ENCODE results near the gene CCDC172. TPM values are rescaled to one million over a fixed set of nuclear protein-coding genes. Genes with fewer than 3 reads are reported as not detected.

The CCDC172 gene, protein sequence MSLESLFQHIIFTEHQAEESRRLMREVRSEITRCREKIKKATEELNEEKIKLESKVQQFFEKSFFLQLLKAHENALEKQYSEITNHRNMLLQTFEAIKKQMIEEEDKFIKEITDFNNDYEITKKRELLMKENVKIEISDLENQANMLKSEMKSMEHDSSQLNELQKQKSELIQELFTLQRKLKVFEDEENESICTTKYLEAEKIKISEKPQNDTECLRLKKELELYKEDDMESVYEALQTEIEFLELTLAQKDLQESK
- total RNA-seq, result not detected

DNA sequence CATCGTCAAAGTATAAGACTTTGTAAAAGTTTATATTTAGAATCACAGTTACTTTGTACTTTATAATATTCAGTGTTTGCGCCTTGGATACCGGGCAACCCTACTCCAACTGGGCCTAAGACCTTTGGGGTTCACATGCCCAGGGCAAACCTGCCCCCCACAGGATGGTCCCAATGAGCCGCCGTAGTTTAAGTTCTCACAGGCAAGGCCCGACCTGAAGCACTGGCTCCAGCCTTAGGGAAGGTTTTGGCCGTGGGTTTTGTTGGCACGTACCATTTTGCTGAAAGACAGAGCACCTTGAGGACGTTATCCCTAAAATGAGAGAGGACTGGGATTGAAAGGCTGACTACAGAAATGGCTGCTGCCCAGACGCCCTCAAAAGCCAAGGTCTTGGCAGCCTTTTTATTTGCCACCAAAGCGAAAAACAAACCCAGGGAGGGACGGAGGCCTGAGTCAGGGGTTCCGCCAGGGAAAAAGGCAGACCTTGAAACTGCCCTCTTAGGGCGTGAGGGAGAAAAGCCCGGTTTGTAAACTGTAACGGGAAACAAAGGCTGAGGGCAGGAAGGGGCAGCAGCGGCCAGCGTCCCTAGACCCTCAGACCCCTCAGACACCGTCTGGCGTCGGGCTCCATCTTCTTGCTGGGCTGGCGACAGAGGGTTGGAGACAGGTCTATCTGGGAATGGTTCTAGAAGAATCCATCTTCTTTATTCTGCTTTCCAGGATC is at the start of gene CCDC172:
TSS of gene CCDC172 (plus strand) at position 222 of the 724 bp plus-strand sequence. CDS start 564 bp downstream, outside the sequence.
- Histone ChIP-seq H3K27ac (no peak within 1 kb of the TSS), H3K9me3 (no peaks in the 10 kb centered on the region), H3K27me3 (peaks cover 0 to 4% (median 0%) of the 10 kb centered on the region in 4 donors), H3K36me3 (no peaks in the 10 kb centered on the region), H3K4me3 (no peak within 1 kb of the TSS), H3K4me1 (no peaks in the 10 kb centered on the region)
- DNase-seq, result no peak
- WGBS, 2 donors, result 62 to 76% methylated on average over 17 to 18 of the region's 22 CpGs
- no peak for TF ChIP-seq POLR2A (IDR thresholded peaks at IDR 0.05)
- TF ChIP-seq, protein P1, sequence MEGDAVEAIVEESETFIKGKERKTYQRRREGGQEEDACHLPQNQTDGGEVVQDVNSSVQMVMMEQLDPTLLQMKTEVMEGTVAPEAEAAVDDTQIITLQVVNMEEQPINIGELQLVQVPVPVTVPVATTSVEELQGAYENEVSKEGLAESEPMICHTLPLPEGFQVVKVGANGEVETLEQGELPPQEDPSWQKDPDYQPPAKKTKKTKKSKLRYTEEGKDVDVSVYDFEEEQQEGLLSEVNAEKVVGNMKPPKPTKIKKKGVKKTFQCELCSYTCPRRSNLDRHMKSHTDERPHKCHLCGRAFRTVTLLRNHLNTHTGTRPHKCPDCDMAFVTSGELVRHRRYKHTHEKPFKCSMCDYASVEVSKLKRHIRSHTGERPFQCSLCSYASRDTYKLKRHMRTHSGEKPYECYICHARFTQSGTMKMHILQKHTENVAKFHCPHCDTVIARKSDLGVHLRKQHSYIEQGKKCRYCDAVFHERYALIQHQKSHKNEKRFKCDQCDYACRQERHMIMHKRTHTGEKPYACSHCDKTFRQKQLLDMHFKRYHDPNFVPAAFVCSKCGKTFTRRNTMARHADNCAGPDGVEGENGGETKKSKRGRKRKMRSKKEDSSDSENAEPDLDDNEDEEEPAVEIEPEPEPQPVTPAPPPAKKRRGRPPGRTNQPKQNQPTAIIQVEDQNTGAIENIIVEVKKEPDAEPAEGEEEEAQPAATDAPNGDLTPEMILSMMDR (IDR thresholded peaks at IDR 0.05), result no peak
- intact Hi-C loops (cut with DNase I), result no loop called here

DNA sequence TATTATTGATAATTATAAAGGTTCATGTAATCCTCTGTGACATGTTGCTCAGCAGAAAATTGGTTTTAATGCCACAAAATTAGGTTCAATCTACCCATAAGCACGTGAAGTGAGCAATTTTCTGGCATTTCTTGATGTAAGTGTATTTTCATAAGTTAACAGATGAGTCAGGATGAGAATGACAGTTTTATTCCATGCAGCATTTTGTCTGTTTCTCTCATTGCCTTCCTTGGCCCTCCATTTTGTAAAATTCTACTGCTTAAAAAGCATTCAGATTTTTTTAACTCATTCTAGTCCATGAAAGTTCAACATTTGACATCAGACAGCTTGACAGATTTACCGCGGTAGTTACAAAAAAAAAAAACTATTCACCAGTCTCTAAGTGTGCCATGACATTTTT is 47.3 kb upstream of the CCDC172 start:
- WGBS, 2 donors, result 77 to 83% methylated on average over 3 of the region's 3 CpGs
- H3K27ac ChIP-seq, result no peak overlapping the region
- peaks cover 8 to 30% (median 10%) of the 10 kb centered on the region in 3 donors for H3K4me1 ChIP-seq
- DNase-seq, result no peak
- no peaks in the 10 kb centered on the region for H3K9me3 ChIP-seq
- H3K27me3 ChIP-seq, result peaks cover 4 to 54% (median 11%) of the 10 kb centered on the region in 4 donors
- H3K4me3 ChIP-seq, result no peak overlapping the region
- no peaks in the 10 kb centered on the region for H3K36me3 ChIP-seq
- no peak for TF ChIP-seq POLR2A (IDR thresholded peaks at IDR 0.05)
- TF ChIP-seq, protein P1 (IDR thresholded peaks at IDR 0.05), result no peak
- intact Hi-C loops (cut with DNase I), result no loop called here

DNA sequence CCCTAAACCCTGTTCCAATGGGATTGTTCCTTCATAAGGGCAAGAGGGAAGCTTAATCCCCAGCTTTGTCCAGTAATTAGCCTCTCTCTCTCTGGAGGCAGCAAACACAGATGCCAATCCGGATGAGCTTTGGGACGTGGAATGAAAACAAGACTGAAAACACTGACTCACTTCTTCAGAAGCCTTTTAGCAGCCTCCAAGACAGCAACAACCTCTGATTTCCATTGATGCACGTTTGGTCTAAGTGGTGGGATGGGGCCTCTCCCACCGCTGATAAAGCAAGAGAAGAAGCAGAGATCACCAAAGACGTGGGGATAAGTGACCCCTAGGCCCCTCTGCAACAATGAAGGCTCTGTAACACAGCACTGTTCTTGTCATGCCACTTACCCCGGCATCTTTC is 45.4 kb upstream of the CCDC172 start:
- H3K4me1 ChIP-seq, result peaks cover 0 to 12% (median 0%) of the 10 kb centered on the region in 3 donors
- H3K9me3 ChIP-seq, result no peaks in the 10 kb centered on the region
- H3K27me3 ChIP-seq, result peaks cover 0 to 36% (median 4%) of the 10 kb centered on the region in 4 donors
- intact Hi-C loops (cut with DNase I), result no loop called here
- no peak overlapping the region for H3K4me3 ChIP-seq
- H3K36me3 ChIP-seq, result no peaks in the 10 kb centered on the region
- DNase-seq, result no peak
- TF ChIP-seq, protein P1 (IDR thresholded peaks at IDR 0.05), result no peak
- no peak for TF ChIP-seq POLR2A (IDR thresholded peaks at IDR 0.05)
- H3K27ac ChIP-seq, result peak overlapping the region in 1 of 4 donors; percentile 5
- WGBS, 2 donors, result 54 to 61% methylated on average over 6 of the region's 6 CpGs

DNA sequence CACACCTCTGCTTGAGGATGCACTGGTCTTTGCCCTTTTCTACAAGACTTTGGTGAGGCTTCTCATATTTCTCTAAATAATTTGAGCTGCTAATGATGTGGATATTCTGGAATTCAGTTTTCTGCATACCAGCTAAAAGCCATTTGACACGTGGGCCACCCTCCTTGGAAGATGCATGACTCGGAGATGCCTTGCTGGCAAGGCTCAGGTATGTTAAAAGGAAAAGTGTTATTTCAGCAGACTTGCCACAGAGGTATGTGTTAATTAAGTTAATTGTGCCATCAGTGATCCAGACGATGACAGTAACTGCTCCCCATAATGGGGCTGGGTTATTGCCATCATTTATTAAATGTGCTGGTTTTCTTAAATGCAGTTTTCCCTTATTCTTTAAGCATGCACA is 42.5 kb upstream of the CCDC172 start:
- intact Hi-C loops (cut with DNase I), result loop anchor here (10.0 kb wide), 1 partner anchor 487 kb away; no protein-coding TSS in a partner anchor
- WGBS, 2 donors, result 46 to 50% methylated on average over 3 of the region's 3 CpGs

More for the DNA sequence above, 42.5 kb upstream of the CCDC172 start:
- Histone ChIP-seq H3K27me3 (peaks cover 0 to 6% (median 0%) of the 10 kb centered on the region in 4 donors), H3K4me3 (no peak overlapping the region), H3K36me3 (no peaks in the 10 kb centered on the region), H3K4me1 (no peaks in the 10 kb centered on the region), H3K27ac (no peak overlapping the region), H3K9me3 (no peaks in the 10 kb centered on the region)
- TF ChIP-seq, protein P1 (IDR thresholded peaks at IDR 0.05), result no peak
- no peak for TF ChIP-seq POLR2A (IDR thresholded peaks at IDR 0.05)
- no peak for DNase-seq

Data from esophagus squamous epithelium (tissue), 5 donors.